Measurements from ENCODE around the gene COL7A1. TPM values are rescaled to one million over a fixed set of nuclear protein-coding genes. Genes with fewer than 3 reads are reported as not detected.

The COL7A1 gene
- total RNA-seq, 2 experiments from 2014 or later, result 1.6 to 2.2 TPM

DNA sequence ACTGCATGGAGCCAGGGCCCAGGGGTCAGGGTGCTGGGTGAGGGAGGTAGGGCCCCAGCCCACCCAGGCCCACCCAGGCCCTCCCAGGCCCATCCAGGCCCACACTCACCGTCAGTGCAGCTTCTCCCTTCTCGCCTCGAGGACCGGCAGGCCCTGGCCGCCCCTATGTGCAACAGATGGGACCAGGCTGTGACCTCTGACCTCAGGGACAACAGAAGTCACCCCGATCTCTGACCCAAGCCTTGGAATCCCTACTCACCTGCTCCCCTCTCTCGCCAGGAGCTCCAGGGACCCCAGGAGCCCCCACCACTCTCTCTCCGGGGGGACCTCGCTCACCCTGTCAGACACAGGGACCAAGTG lies 28.7 kb downstream of the COL7A1 start:
- DNase-seq (no peak), ATAC-seq (no peak)
- H3K4me3 Mint-ChIP-seq, result no peak overlapping the region
- H3K27ac Mint-ChIP-seq, result no peak overlapping the region
- no peak for TF ChIP-seq CTCF (IDR thresholded peaks at IDR 0.05)
- H3K4me1 Mint-ChIP-seq (ENCODE audit: low read depth), result peaks cover 18% of the 10 kb centered on the region
- H3K27me3 Mint-ChIP-seq, result no peaks in the 10 kb centered on the region
- POLR2A ChIA-PET, result interaction anchor here (1.4 kb wide), 1 partner anchor 9 kb away, joined by 4 read pairs; no protein-coding TSS in a partner anchor
- intact Hi-C loops (cut with micrococcal nuclease), result no loop called here
- H3K36me3 Mint-ChIP-seq (ENCODE audit: low read depth), result no peaks in the 10 kb centered on the region
- no peaks in the 10 kb centered on the region for H3K9me3 Mint-ChIP-seq
- CTCF ChIA-PET, result interaction anchor here (2.0 kb wide), 1 partner anchor 8 kb away, joined by 6 read pairs; no protein-coding TSS in a partner anchor

DNA sequence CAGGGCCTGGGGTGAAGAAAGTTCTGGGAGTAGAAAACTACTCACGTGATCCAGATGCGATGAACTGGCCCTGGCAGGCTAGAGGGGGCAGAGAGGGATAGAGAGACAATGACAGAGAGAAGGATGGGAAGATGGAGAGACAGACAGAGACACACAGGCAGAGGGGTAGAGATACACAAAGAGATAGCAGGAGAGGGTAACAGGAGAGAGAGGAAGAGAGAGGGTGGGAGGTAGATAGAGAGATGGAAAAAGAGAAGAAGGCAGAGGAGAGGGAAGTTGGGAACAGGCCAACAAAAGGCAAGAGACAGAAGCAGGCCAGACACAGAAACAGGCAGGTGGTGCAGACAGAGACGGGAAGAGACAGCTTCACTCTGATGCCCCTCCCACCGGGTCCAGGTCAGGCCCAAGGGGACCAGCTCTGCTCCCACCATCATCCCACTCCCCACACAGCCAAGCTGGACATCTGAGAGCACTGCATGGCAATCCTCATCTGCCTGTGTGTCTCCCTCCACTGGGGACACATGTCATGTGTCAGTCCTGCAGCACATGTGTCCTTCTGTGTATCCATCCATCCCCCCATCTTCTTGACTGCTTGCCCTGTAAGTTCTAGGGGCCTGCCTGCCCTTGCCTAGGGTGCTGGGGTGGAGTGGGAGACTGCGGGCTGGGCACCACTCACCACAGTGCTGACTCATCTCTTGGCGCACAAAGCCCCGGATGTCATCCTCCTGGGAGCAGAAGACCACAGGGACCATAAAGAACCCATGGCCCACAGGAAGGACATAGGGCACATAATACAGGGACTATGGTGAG lies 29.3 kb downstream of the COL7A1 start:
- H3K4me1 Mint-ChIP-seq (ENCODE audit: low read depth), result peaks cover 23% of the 10 kb centered on the region
- no peak overlapping the region for H3K27ac Mint-ChIP-seq
- no peaks in the 10 kb centered on the region for H3K9me3 Mint-ChIP-seq
- no peaks in the 10 kb centered on the region for H3K36me3 Mint-ChIP-seq (ENCODE audit: low read depth)
- TF ChIP-seq CTCF (IDR thresholded peaks at IDR 0.05), result no peak
- CTCF ChIA-PET, result no interaction called here
- DNase-seq (peak; percentile 39), ATAC-seq (peak; percentile 40)
- POLR2A ChIA-PET, result interaction anchor here (1.2 to 1.4 kb wide), 2 partner anchors 8 to 31 kb away, joined by 3 to 4 read pairs; no protein-coding TSS in a partner anchor
- intact Hi-C loops (cut with micrococcal nuclease), result no loop called here
- no peak overlapping the region for H3K4me3 Mint-ChIP-seq
- H3K27me3 Mint-ChIP-seq, result no peaks in the 10 kb centered on the region

- ChIA-PET CTCF (interaction anchor here (2.5 kb wide), 1 partner anchor 129 kb away, joined by 6 read pairs; no protein-coding TSS in a partner anchor), POLR2A (interaction anchor here (1.2 kb wide), 1 partner anchor 32 kb away, joined by 3 read pairs; no protein-coding TSS in a partner anchor)
- ATAC-seq (no peak), DNase-seq (no peak)
- intact Hi-C loops (cut with micrococcal nuclease), result no loop called here
- TF ChIP-seq CTCF (IDR thresholded peaks at IDR 0.05), result no peak
- H3K9me3 Mint-ChIP-seq, result no peaks in the 10 kb centered on the region
- no peak overlapping the region for H3K4me3 Mint-ChIP-seq
- H3K36me3 Mint-ChIP-seq (ENCODE audit: low read depth), result no peaks in the 10 kb centered on the region
- peaks cover 28% of the 10 kb centered on the region for H3K4me1 Mint-ChIP-seq (ENCODE audit: low read depth)
- no peaks in the 10 kb centered on the region for H3K27me3 Mint-ChIP-seq
- H3K27ac Mint-ChIP-seq, result no peak overlapping the region
These were observed 29.9 kb downstream of the COL7A1 start for GRCh38 chr3:48565186-48565585.

GRCh38 chr3:48564667-48565066 lies 30.5 kb downstream of the COL7A1 start:
- H3K27me3 Mint-ChIP-seq, result no peaks in the 10 kb centered on the region
- no peaks in the 10 kb centered on the region for H3K9me3 Mint-ChIP-seq
- TF ChIP-seq CTCF (IDR thresholded peaks at IDR 0.05), result no peak
- no peaks in the 10 kb centered on the region for H3K36me3 Mint-ChIP-seq (ENCODE audit: low read depth)
- no peak overlapping the region for H3K27ac Mint-ChIP-seq
- ChIA-PET POLR2A (interaction anchor here (1.2 kb wide), 1 partner anchor 32 kb away, joined by 3 read pairs; no protein-coding TSS in a partner anchor), CTCF (interaction anchor here (1.0 to 2.5 kb wide), 2 partner anchors 70 to 128 kb away, joined by 3 to 6 read pairs; no protein-coding TSS in a partner anchor)
- intact Hi-C loops (cut with micrococcal nuclease), result no loop called here
- no peak for ATAC-seq
- DNase-seq, result no peak
- no peak overlapping the region for H3K4me3 Mint-ChIP-seq
- H3K4me1 Mint-ChIP-seq (ENCODE audit: low read depth), result peaks cover 28% of the 10 kb centered on the region

DNA sequence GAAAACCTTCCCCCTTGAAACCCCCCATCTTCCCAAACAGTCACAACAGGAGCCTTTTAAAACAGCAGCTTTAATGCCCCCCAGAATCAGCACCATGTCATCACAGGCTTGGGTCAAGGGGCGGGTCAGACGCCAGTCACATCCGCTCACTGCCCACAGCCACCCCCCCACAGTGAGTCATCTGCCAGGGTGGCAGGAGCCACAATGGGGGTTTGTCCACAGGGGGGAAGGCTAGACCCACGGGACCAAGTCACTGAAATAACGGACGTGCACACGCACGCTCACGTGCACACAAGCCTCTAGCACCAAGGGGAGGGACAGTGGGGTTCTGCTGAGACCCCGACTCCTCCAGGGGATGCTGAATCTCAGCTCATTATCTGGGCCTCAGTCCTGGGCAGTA lies 31.1 kb downstream of the COL7A1 start:
- Mint-ChIP-seq H3K9me3 (no peaks in the 10 kb centered on the region), H3K27me3 (no peaks in the 10 kb centered on the region), H3K27ac (peak overlapping the region; percentile 48), H3K4me3 (no peak overlapping the region), H3K4me1 (ENCODE audit: low read depth) (peaks cover 28% of the 10 kb centered on the region), H3K36me3 (ENCODE audit: low read depth) (no peaks in the 10 kb centered on the region)
- intact Hi-C loops (cut with micrococcal nuclease), result no loop called here
- DNase-seq (peak; percentile 73), ATAC-seq (peak; percentile 64)
- ChIA-PET CTCF (interaction anchor here (1.0 to 2.5 kb wide), 2 partner anchors 71 to 127 kb away, joined by 3 to 6 read pairs; no protein-coding TSS in a partner anchor), POLR2A (interaction anchor here (0.6 kb wide), 1 partner anchor 385 kb away, joined by 5 read pairs; no protein-coding TSS in a partner anchor)
- no peak for TF ChIP-seq CTCF (IDR thresholded peaks at IDR 0.05)
